GM19438 (cell line): ENCODE measurements around the gene C2CD2L.
"Not testable (repeated sequence)": the region's sequence is repeated elsewhere in the genome, so short reads cannot be mapped to it uniquely, and the experiment has no call there.

Experiments used
- ATAC-seq: cut with Tn5 transposase; IDR thresholded peaks from one replicate; pipeline ENCODE4 v1.9.1; 2021; ENCODE audit warnings: low read depth; ENCODE audit not compliant: unreplicated experiment

Gene C2CD2L

DNA sequence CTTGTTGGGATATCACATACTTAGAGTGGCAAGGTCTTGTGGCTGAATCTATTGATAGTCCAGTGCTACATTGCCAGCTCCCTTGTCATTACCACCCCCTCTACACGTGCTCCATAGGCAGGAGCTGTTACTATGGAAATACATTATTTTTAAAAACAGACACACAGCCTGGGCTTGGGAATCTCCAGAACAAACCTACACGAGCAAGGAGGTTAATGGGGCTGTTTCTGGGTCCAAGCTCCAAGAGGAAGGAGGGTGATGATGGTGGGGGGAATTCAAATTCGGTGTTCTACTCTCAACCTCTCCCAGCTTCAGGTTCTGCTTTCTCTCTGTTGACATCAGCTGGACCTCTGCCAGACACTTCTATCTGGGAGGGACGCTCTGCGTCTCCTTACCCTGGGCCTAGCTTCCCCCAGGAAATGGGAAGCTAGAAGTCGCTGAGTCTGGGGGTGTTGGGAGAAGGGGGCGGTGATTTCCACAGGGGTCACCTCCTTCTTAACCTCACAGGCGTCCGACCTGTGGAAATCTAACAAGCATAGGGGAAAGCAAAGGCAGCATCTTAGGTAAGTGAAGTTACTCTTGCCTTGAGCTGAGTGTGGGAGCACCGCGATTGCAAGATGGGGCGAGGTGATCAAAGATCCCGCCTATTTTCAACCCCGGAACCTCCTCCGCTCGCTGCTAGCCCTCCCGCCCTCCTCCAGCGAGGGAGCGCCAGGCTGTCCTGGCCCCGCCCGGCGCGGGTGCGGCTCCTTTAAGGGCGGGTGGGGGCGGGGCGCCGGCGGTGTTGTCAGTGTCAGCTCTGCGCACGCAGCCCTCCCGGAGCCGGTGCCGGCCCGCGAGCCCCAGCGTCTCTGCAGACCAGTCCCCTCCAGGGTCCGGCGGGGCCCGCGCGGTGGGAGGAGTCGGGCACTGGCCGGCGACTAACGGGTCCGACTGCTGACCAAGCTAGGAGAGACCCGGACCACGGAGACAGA lies at the start of gene C2CD2L:
TSS of gene C2CD2L (plus strand) at position 781 of the 974 bp plus-strand sequence. CDS start 398 bp downstream, outside the sequence.
- ATAC-seq: peak; percentile 62

DNA sequence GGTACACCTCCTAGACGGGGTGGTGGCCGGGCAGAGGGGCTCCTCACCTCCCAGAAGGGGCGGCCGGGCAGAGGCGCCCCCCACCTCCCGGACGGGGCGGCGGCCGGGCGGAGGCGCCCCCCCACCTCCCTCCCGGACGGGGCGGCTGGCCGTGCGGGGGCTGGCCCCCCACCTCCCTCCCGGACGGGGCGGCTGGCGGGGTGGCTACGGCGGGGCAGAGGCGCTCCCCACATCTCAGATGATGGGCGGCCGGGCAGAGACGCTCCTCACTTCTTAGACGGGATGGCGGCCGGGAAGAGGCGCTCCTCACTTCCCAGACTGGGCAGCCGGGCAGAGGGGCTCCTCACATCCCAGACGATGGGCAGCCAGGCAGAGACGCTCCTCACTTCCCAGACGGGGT lies 48.0 kb upstream of the C2CD2L start:
- ATAC-seq: not testable (repeated sequence)

DNA sequence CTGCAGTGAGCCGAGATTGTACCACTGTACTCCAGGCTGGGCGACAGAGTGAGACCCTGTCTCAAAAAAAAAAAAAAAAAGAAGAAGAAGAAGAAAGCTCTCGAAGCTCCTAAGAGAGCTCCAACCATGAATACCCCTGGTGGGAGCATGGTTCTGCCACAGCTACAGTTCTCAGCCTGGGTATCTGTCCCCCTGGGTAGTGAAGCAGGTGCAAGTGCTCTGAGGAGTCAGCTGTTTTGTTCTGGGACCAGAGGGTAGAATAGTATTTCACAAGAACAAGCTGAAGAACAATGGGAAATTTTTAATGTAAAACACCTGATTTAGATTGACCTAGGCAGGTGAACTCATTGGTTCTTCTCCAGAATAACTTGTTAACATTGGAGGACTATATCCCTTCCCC lies 45.9 kb upstream of the C2CD2L start:
- ATAC-seq: no peak

DNA sequence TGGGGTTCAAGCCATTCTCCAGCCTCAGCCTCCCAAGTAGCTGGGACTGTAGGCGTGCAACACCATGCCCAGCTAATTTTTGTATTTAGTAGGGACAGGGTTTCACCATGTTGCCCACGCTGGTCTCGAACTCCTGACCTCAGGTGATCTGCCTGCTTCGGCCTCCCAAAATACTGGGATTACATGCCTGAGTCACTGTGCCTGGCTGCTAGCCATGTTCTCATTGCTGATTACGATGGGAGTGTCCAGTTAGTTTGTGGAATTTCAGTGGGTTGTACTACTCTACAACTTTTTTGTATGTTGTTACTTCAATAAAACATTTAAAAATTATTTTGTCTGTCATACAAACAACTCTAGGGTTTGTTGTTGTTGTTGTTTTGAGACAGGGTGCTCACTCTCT lies 44.4 kb upstream of the C2CD2L start:
- no peak for ATAC-seq

DNA sequence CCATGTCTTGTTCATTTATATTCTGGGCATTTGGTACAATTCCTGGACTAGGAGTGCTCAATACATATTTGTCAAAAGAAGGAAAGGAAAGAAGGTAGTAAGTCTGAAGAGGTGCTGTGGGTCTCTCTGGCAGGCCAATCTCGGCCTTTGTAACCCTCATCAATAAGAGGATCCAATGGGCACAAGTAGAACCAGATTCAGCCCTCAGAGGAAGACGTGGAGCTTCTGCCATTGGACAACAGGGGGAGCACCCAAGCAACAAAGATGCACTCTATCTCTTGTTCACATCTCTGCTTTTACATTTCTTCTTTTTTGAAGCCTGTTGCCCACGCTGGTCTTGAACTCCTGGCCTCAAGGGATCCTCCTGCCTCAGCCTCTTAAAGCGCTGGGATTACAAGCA lies 41.8 kb upstream of the C2CD2L start:
- ATAC-seq: no peak

DNA sequence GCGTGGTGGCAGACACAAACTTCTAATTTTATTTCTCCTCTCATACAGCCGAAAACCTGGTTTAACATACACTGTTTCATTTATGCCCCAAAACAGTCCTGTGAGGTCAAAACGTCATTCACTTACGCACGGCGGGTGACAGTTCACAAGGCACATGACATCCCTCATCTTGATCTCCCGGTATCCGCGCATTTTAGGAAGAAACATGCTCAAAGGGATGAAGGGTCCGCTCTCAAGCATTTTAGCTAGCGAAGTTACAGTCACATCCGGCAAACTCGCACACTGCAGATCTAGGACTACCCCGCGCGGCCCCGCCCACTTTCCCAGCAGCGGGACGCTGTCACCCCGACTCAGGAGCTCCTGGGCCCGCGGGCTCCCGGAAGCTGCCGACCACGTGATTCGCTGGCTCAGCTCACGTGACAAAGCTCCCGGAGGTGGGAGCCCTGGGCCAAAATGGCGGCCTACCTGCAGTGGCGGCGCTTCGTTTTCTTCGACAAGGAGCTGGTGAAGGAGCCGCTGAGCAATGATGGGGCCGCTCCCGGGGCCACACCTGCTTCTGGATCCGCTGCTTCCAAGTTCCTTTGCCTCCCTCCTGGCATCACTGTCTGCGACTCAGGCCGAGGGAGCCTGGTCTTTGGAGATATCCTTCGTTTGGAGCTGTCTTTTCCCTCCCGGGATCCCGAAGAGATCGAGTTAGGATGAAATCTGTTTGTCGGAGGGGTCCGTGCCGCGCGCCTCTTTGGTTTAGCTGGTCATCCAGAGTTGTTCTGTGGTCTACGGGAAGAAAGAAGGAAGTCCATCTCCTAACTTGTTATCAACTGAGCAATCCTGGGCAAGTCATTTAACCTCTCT lies 39.5 kb upstream of the C2CD2L start, which contains the start of gene VPS11:
TSS of gene VPS11 (plus strand) at position 448 of the 852 bp plus-strand sequence. CDS start at position 454, 6 bp downstream.
- ATAC-seq: peak; percentile 93

DNA sequence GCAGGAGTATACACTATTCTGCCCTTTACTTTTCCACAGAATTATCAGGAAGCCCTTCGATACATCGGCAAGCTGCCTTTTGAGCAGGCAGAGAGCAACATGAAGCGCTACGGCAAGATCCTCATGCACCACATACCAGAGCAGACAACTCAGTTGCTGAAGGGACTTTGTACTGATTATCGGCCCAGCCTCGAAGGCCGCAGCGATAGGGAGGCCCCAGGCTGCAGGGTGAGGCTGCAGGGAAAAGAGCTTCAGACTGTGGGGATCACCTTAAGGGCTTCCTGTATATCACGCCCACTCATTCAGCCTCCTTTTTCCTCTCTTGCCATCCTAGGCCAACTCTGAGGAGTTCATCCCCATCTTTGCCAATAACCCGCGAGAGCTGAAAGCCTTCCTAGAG lies 29.3 kb upstream of the C2CD2L start:
- no peak for ATAC-seq

DNA sequence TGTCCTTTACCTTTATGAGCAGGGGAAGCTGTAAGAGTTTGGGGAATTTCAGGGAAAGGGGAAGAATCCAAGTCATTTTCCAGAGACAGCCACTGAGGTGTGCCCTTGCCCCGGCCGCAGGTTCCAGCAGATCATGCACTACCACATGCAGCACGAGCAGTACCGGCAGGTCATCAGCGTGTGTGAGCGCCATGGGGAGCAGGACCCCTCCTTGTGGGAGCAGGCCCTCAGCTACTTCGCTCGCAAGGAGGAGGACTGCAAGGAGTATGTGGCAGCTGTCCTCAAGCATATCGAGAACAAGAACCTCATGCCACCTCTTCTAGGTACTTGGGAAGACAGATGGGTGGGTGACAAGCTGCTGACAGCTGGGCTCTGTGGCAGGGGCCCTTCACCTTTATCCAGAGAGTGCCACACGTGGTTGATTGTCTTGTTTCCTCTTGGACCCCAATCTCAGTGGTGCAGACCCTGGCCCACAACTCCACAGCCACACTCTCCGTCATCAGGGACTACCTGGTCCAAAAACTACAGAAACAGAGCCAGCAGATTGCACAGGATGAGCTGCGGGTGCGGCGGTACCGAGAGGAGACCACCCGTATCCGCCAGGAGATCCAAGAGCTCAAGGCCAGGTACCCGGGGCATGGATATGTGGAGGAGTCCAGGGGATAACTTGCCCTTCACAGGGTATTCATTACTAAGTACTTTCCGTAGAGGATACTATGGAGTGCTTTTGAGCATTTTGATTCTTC lies 28.3 kb upstream of the C2CD2L start:
- no peak for ATAC-seq

DNA sequence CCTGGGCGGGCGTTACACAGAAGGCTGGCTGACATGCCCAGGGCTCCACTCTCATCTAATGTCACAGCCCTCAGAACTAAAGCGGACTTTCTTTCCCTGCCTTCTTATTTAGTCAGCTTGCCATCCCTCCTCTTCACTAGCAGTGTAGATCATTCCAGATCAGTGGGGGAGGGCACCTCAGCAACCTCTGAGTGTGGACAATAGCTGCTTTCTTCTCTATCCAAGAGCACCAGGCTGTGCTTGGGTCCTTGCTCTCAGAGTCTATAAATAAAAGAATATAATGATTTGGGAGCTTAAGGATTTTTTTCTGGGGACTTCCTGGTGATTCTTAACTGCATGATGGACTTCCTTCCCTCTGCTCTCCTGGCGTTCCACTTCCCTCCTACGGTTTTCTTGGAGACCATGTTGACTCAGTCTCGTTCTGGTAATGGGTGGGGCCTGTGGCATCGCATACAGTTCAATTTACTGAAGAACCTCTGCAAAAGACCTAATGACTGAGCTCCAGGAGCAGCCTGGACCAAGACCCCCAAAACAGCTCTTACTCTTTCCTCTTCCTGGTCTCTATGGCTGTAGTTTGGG lies 25.4 kb upstream of the C2CD2L start:
- ATAC-seq: no peak

DNA sequence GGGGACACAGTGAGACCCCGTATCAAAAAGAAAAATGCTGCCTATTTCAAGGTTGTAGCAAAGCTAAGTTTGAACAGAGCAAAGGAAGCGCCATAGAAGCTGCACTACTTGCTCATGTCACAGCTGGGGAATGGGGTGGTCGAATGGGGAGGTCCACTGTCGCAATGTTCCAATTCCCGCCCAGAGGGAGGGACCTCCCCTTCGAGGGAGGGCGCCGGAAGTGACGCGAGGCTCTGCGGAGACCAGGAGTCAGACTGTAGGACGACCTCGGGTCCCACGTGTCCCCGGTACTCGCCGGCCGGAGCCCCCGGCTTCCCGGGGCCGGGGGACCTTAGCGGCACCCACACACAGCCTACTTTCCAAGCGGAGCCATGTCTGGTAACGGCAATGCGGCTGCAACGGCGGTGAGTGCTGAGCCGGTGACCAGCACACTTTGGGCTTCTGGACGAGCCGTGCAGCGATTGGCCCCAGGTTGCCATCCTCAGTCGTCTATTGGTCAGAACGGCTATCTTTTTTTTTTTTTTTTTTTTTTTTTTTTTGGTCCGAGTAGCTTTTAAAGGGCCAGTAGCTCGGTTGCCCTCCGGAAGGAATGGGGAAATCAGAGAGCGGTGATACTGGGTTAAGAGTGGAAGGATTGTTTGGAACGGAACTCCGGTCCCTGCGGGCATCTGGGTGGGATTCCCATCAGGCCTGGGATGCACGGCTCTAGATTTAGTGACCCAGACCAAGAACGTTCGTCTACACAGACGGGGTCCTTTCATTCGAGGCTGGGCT lies 22.3 kb upstream of the C2CD2L start, which contains the start of gene HMBS:
TSS of gene HMBS (plus strand) at position 219 of the 774 bp plus-strand sequence. CDS start at position 372, 153 bp downstream.
- ATAC-seq: peak; percentile 92

DNA sequence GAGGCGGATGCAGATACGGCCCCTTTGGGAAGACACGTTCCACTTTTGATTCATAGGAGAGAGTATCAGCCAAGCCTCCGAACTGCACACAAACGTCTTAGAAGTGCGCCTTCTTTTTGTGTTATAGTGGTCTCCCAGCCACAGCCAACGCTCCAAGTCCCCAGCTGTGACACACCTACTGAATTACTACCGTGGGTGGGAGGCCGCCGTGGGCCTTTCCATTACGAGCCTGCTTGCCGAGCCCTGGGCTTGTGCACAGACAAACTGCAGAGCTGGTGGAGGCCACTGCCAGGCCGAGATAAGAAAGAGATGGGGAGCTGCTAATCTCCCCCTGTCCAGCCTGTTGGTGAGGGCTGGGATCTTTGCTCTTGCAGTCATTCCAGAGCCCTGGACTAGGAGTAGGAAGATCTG lies 21.7 kb upstream of the C2CD2L start:
- ATAC-seq: peak; percentile 7

DNA sequence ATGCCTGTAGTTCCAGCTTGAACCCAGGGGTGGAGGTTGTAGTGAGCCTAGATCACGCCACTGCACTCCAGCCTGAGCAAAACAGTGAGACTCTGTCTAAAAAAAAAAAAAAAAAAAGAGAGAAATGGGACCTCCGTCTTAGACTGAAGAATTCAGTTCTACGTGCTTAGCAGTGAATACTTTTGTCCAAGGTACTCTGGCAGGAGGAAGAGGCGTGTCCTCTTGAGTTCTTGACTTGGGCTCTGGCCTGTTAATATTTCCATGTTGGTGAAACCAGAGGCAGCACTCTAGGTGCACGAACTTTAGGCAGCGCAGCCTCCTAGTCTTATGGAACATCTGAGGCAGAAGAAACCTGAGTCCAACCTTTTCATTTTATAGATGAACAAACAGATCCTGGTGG lies 20.0 kb upstream of the C2CD2L start:
- no peak for ATAC-seq

DNA sequence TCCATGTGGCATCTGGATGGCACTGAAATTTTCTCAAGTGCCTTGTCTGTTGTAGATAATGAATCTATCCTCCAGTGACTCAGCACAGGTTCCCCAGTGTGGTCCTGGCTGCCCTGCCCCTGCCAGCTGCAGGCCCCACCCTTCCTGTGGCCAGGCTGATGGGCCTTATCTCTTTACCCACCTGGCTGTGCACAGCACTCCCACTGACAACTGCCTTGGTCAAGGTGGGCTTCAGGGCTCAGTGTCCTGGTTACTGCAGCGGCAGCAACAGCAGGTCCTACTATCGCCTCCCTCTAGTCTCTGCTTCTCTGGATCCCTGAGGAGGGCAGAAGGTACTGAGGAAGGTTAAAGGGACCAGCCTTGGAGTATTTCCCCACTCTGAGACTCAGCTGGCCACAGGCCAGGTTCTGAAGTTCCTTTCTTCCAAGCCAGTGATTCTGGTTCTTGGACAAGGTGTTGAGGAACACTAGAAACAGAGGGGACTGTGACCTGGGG lies 19.4 kb upstream of the C2CD2L start:
- ATAC-seq: no peak

DNA sequence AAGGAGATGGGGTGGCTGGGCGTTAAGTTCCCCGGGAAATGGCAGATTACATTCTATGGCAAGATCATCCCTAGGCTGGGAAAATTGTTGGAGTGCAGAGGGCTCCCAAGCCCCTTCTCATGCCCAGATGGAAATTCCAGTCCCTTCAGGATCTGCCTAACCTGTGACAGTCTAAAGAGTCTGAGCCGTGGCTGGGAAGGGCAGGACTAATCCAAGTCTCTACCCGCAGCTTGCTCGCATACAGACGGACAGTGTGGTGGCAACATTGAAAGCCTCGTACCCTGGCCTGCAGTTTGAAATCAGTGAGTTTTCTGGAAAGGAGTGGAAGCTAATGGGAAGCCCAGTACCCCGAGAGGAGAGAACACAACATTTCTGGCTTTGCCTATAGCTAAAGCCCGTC lies 18.7 kb upstream of the C2CD2L start:
- ATAC-seq: no peak

DNA sequence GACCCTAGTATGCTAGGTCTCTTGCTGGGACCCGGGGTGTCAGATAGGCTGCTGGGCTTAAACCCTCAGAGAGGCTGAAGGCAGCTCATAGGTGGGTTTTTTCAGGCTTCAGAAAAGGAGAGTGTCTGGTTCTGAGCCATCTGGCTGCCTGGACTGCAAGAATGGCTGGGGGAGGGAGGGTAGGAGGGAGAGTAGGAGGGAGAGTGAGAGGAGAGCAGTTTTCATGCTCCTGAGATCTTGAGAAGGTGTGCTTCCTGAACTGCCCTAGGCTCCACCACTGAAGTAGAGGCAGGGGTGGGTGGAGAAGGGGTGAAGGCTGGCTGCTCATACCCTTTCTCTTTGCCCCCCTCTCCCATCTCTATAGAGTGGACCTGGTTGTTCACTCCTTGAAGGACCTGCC lies 17.8 kb upstream of the C2CD2L start:
- ATAC-seq: no peak

DNA sequence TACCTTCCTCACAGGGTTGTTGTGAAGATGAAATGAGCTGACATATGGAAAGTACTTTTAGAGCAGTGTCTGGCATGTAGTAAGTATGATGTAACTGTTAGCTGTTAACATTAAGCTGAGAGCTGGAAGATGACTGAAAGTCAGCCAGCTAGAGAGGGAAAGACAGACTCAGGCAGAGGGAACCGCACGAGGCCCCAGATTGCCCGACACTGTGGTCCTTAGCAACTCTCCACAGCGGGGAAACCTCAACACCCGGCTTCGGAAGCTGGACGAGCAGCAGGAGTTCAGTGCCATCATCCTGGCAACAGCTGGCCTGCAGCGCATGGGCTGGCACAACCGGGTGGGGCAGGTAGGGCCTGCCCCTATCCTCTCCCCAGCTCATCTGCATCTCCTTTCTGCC lies 16.0 kb upstream of the C2CD2L start:
- ATAC-seq: no peak

DNA sequence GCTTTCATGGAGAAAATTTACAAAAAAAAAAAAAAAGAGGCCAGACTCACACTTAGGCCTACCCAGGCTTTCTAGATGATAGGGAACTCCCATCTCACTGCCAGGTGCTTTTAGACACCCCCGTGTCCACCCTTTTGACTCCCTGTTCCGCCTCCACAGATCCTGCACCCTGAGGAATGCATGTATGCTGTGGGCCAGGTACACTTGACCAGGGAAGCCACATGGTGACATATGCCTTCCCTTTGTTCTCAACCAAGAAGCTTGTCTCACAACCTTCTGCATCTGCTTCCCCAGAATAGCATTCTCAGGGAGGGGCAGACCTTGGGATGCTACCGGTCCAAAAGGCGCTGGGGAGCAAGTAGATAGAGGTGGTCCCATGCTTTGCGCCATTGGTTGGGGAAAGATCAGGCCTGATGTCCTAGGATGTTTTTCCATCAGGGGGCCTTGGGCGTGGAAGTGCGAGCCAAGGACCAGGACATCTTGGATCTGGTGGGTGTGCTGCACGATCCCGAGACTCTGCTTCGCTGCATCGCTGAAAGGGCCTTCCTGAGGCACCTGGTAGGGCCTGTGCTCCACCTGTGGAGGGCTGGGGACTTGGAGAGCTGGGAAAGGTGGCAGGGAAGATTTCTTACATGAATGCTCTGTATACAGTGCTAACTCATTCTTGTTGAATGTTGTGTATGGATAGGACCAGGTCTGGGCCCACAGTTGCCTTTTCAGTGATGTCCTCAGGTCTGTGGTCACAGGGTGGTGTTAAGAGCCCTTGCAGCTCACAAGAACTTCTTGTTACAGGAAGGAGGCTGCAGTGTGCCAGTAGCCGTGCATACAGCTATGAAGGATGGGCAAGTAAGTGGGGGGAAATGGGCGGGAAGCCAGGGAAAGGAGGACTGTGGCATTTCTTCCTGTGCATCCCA lies 14.9 kb upstream of the C2CD2L start:
- no peak for ATAC-seq
